Thyroid gland (tissue), 4 donors: ENCODE measurements around the gene MAST4. TPM values are rescaled to one million over a fixed set of nuclear protein-coding genes. Genes with fewer than 3 reads are reported as not detected.
A peak's percentile ranks its signal among the peaks of the same experiment; 100 is the strongest.
"Not testable (repeated sequence)": the region's sequence is repeated elsewhere in the genome, so short reads cannot be mapped to it uniquely, and the experiment has no call there.

Experiments
- DNase-seq, 2 donors: peaks; one replicate each; pipeline ENCODE4 v3.0.0-alpha.2; 2019
- H3K27ac ChIP-seq, 3 donors: fragments of 200-600 bp; sonication (generic); 1 replicate in 2 of 3; 2 replicates in 1 of 3; pipeline ENCODE4 v1.5.1; 2016 to 2019; ENCODE audit warnings: mild to moderate bottlenecking in 1 of 3, moderate library complexity in 1 of 3
- H3K27me3 ChIP-seq: fragments of 200-600 bp; sonication (generic); one replicate; pipeline ENCODE4 v1.5.1; 2019
- H3K36me3 ChIP-seq, 2 donors: fragments of 200-600 bp; sonication (generic); one replicate each; pipeline ENCODE4 v1.5.1; 2016 to 2019
- H3K4me1 ChIP-seq, 2 donors: fragments of 200-600 bp; sonication (generic); one replicate each; pipeline ENCODE4 v1.5.1; 2017 to 2019
- H3K4me3 ChIP-seq, 3 donors: fragments of 200-600 bp; sonication (generic); replicated peaks in 1 of 3; 1 replicate in 2 of 3; 2 replicates in 1 of 3; pipeline ENCODE4 v1.5.1; 2016; ENCODE audit warnings: mild to moderate bottlenecking in 1 of 3
- H3K9me3 ChIP-seq: fragments of 200-600 bp; sonication (generic); one replicate; pipeline ENCODE4 v1.5.1; 2017
- CTCF ChIP-seq, 6 experiments: fragments of 200-600 bp in 3 of 6; fragments of 450-650 bp in 3 of 6; sonication (generic) in 3 of 6; IDR thresholded peaks; one replicate each; pipeline ENCODE4 v1.5.1; 2016 to 2019; ENCODE audit warnings: antibody characterized with exemption in 6 of 6, mild to moderate bottlenecking in 2 of 6, inconsistent platforms in 1 of 6, moderate library complexity in 1 of 6
- POLR2A ChIP-seq, 2 donors: fragments of 450-650 bp; IDR thresholded peaks; one replicate each; pipeline ENCODE4 v1.6.1; 2017; ENCODE audit warnings: antibody characterized with exemption in 2 of 2, mild to moderate bottlenecking in 2 of 2, moderate library complexity in 1 of 2
- WGBS, 2 donors: methylation state at CpG; one replicate each; pipeline ENCODE4 v1.1.5; 2017; 5-methylcytosine and 5-hydroxymethylcytosine counted together
- intact Hi-C: fragments of 100-400 bp; cut with DNase I; formaldehyde crosslinking; loops from one replicate; pipeline ENCODE4 v1.15.1; 2023
- total RNA-seq, 4 donors: library from RNA; depleted of rRNA; stranded (reverse); fragments of >200 nt; gene quantifications; one replicate each; pipeline ENCODE4 v1.2.3, GENCODE V29; 2016

Gene MAST4
- total RNA-seq, 4 donors from 2014 or later: 20.2 to 38.3 (median 24.4) TPM

- Histone ChIP-seq H3K27ac (no peak overlapping the region), H3K4me1 (peaks cover 6 to 7% of the 10 kb centered on the region in 2 donors), H3K27me3 (no peaks in the 10 kb centered on the region), H3K9me3 (no peaks in the 10 kb centered on the region), H3K36me3 (no peaks in the 10 kb centered on the region), H3K4me3 (no peak overlapping the region)
- intact Hi-C loops: no loop called here
- DNase-seq: no peak
- no peak for TF ChIP-seq POLR2A (IDR thresholded peaks at IDR 0.05)
- TF ChIP-seq CTCF (IDR thresholded peaks at IDR 0.05): no peak
These were observed 523.8 kb downstream of the MAST4 start for GRCh38 chr5:67120032-67120431.

DNA sequence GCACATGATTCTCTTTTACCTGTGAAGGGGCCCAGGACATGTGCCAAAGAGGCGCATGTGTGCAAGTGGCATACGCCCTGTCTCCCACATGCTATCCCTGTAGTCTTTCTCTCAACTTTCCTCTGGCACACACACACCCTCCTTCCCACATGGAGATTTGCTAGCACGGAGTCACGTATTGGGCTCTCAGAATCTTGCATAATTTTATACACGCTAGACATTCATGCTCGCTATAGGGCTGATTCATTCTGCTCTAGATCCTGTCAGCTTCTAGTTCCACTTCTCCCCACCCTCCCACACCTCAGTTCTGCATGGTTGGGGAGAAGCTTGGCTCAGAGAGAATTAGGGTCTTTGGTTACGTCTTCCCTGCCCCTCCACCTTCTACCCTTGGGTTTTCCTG lies 527.6 kb downstream of the MAST4 start:
- no peaks in the 10 kb centered on the region for H3K36me3 ChIP-seq
- no peak for TF ChIP-seq POLR2A (IDR thresholded peaks at IDR 0.05)
- no peak for TF ChIP-seq CTCF (IDR thresholded peaks at IDR 0.05)
- intact Hi-C loops: no loop called here
- WGBS, 2 donors: 97 to 98% methylated on average over 7 of the region's 7 CpGs
- H3K4me3 ChIP-seq: no peak overlapping the region
- no peaks in the 10 kb centered on the region for H3K27me3 ChIP-seq
- no peaks in the 10 kb centered on the region for H3K9me3 ChIP-seq
- no peaks in the 10 kb centered on the region for H3K4me1 ChIP-seq
- DNase-seq: no peak
- no peak overlapping the region for H3K27ac ChIP-seq

DNA sequence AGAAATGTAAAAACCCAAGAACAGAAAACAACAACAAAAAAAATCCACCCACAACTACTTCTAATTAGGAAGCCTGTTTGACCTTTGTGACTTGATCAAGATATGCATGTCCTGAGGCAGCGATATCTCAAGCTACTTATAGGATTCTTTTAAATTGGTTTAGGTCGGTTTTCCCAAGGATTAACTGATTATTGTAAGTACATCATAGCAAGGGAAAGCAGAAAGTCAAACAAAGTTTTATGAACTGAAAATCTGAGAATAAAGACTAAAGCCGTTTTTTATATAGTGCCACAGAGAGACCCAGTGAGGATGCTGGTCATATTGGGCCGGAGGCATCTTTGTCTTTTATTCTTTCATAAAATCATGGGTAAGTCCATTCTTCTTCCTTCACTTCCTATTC lies 528.4 kb downstream of the MAST4 start:
- no peak overlapping the region for H3K27ac ChIP-seq
- 89 to 90% methylated on average over 4 of the region's 4 CpGs for WGBS, 2 donors
- no peaks in the 10 kb centered on the region for H3K27me3 ChIP-seq
- no peaks in the 10 kb centered on the region for H3K4me1 ChIP-seq
- TF ChIP-seq POLR2A (IDR thresholded peaks at IDR 0.05) (no peak), CTCF (IDR thresholded peaks at IDR 0.05) (no peak)
- intact Hi-C loops: no loop called here
- no peaks in the 10 kb centered on the region for H3K9me3 ChIP-seq
- DNase-seq: no peak
- no peaks in the 10 kb centered on the region for H3K36me3 ChIP-seq
- H3K4me3 ChIP-seq: no peak overlapping the region

GRCh38 chr5:67127347-67127895 lies 531.2 kb downstream of the MAST4 start:
- H3K4me3 ChIP-seq, intact Hi-C loops, H3K27ac ChIP-seq, H3K4me1 ChIP-seq, H3K36me3 ChIP-seq, H3K9me3 ChIP-seq, H3K27me3 ChIP-seq, DNase-seq: not testable (repeated sequence)
- WGBS, 2 donors: 95 to 96% methylated on average over 5 of the region's 5 CpGs

DNA sequence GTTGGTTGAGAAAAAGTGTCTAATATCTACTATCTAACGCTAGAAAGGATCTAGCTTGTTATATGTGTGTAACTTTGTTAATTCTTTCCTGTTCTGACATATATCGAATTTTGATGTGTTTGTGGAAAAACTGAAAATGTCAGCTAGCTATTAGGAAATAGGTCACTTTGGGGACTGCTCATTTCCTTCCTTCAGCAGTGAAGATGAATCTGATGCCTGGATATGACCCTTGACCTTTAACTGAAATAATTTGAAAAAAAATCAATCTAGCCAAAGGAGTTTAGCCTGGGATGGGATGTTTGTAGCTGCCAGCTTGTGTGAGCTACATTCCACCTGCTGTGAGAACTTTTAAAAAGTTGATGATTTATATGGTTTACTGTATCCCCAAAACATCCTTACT lies 533.6 kb downstream of the MAST4 start:
- no peak overlapping the region for H3K4me3 ChIP-seq
- peaks cover 5 to 12% of the 10 kb centered on the region in 2 donors for H3K4me1 ChIP-seq
- no peak overlapping the region for H3K27ac ChIP-seq
- no peaks in the 10 kb centered on the region for H3K27me3 ChIP-seq
- H3K36me3 ChIP-seq: peaks cover 0 to 7% of the 10 kb centered on the region in 2 donors
- intact Hi-C loops: no loop called here
- DNase-seq: no peak
- H3K9me3 ChIP-seq: no peaks in the 10 kb centered on the region
- 88 to 91% methylated on average over 2 of the region's 2 CpGs for WGBS, 2 donors
- TF ChIP-seq CTCF (IDR thresholded peaks at IDR 0.05): no peak

DNA sequence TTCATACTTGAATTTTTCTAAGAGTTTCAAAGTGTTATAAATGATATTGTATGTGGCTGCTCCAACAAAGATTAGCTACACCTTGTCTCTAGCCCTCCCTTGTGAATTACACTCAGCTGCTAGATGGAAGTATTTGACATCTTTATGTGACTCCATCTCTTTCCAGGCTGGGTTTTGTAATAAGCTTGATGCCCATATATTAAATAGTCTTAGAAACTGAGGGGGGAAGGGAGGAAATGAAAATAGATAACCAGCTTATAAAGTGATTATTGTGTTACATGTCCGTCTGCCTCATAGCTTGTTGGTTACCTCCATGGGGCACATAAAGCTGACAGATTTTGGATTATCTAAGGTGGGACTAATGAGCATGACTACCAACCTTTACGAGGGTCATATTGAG lies 537.0 kb downstream of the MAST4 start:
- WGBS, 2 donors: 37 to 38% methylated on average over 2 of the region's 2 CpGs
- DNase-seq: no peak
- H3K36me3 ChIP-seq: peaks cover 6 to 7% of the 10 kb centered on the region in 2 donors

More for the DNA sequence above, 537.0 kb downstream of the MAST4 start:
- Histone ChIP-seq H3K9me3 (no peaks in the 10 kb centered on the region), H3K27ac (peak overlapping the region in 1 of 3 donors; percentile 20), H3K4me1 (peaks cover 5 to 12% of the 10 kb centered on the region in 2 donors), H3K27me3 (no peaks in the 10 kb centered on the region), H3K4me3 (no peak overlapping the region)
- no peak for TF ChIP-seq POLR2A (IDR thresholded peaks at IDR 0.05)
- no peak for TF ChIP-seq CTCF (IDR thresholded peaks at IDR 0.05)
- intact Hi-C loops: no loop called here
